HG03159 (cell line): ENCODE data around the gene GRHPR.
"Not testable (repeated sequence)": the region's sequence is repeated elsewhere in the genome, so short reads cannot be mapped to it uniquely, and the experiment has no call there.

Source experiments
- ATAC-seq: cut with Tn5 transposase; IDR thresholded peaks from one replicate; pipeline ENCODE4 v1.9.1; 2021; ENCODE audit warnings: mild to moderate bottlenecking, moderate library complexity; ENCODE audit not compliant: unreplicated experiment

The GRHPR gene

GRCh38 chr9:37422289-37423104 lies at the start of gene GRHPR:
Gene GRHPR (plus strand): TSS chr9:37422696. CDS start chr9:37422751, 55 bp downstream.
- peak; percentile 90 for ATAC-seq

- no peak for ATAC-seq
Observed at GRCh38 chr9:37372839-37373238, 49.7 kb upstream of the GRHPR start.

DNA sequence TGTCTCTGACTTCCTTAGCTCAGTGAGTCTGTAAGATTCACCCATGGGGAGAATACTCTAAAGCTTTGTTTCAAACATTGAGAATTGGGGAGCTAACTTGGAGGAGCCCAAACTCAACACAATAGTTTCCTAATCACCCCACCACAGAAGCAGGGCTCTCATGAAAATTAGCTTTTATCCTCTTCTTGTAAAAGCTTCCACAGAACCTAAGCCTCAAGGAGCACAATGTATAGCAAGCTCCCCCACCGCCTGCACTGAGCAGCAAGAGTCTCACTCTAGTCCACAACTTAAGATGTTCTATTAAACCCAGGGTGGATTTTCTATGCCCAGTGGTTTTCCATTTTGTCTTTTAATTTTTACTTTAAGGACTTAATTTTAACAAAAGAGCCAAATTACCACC lies 48.9 kb upstream of the GRHPR start:
- no peak for ATAC-seq

- peak; percentile 45 for ATAC-seq
Observed at GRCh38 chr9:37374892-37375291, 47.6 kb upstream of the GRHPR start.

GRCh38 chr9:37377688-37378612 lies 44.5 kb upstream of the GRHPR start:
- ATAC-seq, result no peak

DNA sequence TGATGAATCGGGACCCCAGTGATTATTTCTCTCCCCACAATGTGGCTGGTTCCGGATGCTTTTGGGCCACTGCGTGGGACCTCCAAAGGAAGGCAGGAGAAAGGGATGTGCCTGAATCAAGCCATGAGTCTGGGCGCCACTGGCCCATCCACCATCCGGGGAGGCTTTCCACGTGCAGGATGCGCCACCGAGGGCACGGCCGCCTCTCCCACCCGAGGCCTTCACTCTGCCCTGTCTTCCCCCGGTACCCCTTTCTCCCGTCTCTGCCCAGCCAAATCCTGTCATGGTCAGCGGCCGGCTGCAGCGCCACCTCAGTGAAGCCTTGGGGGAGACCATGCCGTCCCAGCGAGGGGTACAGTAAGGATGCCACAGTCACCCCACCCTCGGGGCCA lies 43.9 kb upstream of the GRHPR start:
- ATAC-seq, result no peak

DNA sequence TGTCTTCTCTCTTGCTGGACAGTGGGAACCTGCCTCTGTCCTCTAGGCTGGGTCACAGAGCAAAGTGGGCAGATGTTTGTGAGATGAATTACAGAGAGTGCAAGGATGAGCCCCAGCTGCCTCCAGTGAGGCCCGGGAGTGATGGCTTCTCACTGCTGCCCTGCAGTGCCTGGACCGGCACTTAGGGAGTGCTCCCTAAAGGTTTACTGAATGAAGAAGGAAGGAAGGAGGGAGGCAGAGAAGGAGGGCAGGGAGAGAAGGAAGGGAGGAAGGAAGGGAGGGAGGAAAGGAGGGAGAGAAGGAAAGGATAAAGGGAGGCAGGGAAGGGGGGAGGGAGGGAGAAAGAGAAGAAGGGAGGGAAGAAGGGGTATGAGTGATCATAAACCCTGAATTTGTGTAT lies 42.7 kb upstream of the GRHPR start:
- ATAC-seq, result no peak

DNA sequence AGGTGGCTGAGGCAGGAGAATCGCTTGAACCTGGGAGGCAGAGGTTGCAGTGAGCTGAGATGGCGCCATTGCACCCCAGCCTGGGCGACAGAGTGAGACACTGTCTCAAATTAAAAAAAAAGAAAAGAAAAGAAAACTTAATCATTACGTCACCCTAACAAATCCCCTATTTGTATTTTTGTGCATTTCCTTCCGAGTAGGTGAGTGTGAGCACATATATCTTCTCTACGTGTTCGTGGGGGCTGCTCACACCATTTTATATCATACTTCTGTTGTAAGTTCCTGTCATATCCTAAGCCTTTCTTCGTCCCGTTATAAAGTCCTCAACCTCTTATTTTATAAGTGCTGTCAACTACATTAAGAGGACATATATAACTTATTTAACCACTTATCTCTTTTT lies 41.9 kb upstream of the GRHPR start:
- no peak for ATAC-seq

GRCh38 chr9:37381094-37381741 lies 41.3 kb upstream of the GRHPR start:
- ATAC-seq, result no peak

DNA sequence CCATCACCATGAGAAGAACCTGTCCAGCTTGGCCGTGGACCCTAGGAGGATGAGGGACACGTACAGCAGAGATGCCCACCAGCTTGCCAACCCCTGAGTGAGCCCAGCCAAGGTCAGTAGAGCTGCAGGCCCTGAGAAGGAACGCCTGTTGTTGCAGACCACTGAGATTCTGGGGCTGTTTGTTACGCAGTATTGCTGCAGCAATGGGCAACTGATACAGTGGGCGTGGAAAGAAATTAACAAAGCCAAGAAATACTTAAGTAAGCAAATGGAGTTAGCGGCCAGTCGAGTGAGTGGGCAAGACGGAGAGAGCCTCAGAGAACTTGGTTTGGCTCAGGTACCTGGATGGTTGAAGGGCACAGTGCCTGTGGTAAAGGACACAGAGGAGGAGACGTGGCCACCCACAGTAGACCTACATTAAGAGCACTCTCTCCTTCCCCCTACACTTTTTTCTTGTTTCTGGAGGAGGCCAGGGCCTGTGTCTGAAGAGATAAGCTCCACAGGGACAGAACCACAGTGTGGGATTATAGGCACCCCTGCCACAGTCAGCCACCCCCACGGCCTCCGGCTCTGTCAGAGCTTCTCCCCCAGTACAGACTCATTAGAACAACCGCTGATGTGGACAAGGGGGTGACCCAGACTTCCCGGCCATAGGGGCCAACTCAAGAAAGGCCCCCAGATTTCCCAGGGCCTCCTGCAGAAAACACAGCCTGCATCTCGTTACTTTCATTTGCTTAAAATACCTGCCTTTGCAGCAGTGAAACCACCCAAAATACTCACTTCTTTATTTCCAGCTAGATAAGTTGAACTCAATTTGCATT lies 40.1 kb upstream of the GRHPR start:
- no peak for ATAC-seq

DNA sequence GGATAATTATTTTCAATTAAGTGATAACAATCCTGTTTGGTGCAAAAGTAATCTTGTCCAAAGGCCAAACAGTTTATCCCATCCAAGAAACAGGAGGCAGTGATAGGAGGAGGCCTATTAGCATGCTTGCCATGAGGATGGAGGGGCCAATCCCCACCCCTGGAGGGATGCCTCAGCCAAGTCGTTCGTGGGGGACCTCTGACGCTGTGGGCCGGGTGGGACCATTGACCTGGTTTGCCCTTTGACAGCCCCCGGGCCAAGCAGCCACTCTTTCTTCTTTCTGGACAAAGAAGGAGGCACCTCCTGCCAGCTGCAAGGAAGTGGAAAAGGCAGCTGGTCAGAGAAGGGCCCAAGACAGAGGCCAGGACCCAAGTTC lies 39.5 kb upstream of the GRHPR start:
- ATAC-seq, result no peak

DNA sequence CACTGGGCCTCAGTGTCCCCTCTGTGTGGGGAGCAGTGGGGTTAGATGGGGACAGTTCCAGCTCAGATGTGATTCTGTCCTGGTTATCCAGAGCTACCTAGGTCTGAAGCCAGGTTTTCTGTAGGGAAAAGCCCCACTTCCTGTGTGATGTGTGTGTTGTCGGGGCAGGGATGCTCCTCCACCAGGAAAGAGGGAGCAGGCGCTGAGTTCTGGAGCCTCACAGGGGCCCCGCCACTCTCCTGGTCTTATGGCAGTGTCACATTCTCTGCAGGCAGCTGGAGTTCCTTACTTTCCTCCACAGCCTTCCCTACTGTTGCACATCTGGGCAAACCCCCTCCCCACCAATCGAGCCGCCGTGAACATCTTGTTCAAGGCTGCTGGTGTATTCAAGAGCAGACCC lies 39.1 kb upstream of the GRHPR start:
- no peak for ATAC-seq

- ATAC-seq, result no peak
Observed at GRCh38 chr9:37383876-37384746, 38.4 kb upstream of the GRHPR start.

GRCh38 chr9:37385286-37385685 lies 37.2 kb upstream of the GRHPR start:
- no peak for ATAC-seq

GRCh38 chr9:37386988-37387387 lies 35.5 kb upstream of the GRHPR start:
- ATAC-seq, result no peak

DNA sequence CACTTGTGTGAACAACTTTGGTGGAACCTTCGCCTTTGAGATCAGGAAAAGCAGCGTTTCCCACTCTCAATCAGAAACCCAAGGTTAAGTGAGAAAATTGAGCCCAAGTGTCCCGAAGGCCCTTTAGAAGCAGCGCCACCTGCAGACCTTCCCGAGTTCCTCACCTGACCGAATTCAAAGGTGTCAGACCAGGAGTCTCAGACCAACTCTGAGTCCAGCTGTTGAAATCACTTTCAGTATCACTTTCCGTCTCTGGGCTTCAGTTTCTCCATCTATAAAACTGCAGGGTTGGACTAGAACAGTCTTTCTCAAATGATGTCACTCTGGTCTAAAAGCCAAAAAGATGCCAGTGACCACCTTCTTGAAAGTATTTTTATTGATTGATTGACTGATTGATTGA lies 31.7 kb upstream of the GRHPR start:
- ATAC-seq, result peak; percentile 85

- ATAC-seq, result no peak
Observed at GRCh38 chr9:37392272-37392671, 30.2 kb upstream of the GRHPR start.

GRCh38 chr9:37395229-37395628 lies 27.3 kb upstream of the GRHPR start:
- ATAC-seq, result no peak

GRCh38 chr9:37395663-37396062 lies 26.8 kb upstream of the GRHPR start:
- ATAC-seq, result no peak

GRCh38 chr9:37397948-37398347 lies 24.5 kb upstream of the GRHPR start:
- ATAC-seq, result not testable (repeated sequence)
